Calu3 (cell line): Measurements from ENCODE around the gene CASQ2. TPM values are rescaled to one million over a fixed set of nuclear protein-coding genes. Genes with fewer than 3 reads are reported as not detected.

Source experiments
- BruUV-seq: library from RNA; stranded (reverse); fragments of 400-500 nt; replicated peaks from 2 replicates; lab custom pipeline; 2021; lab: Mats Ljungman, UMichigan
- CTCF ChIA-PET: fragments of 300-600 bp; sonication (Branson Sonifier 250); formaldehyde crosslinking; loops from one replicate; lab custom pipeline; 2022; ENCODE audit warnings: antibody characterized with exemption; lab: Charles Lee
- DNase-seq: peaks from one replicate; pipeline ENCODE4 v3.0.0; 2022
- H3K27ac Mint-ChIP-seq: one replicate; pipeline ENCODE4 v1.8.0; 2022; ENCODE audit warnings: mixed read lengths; ENCODE audit not compliant: unreplicated experiment
- H3K27me3 Mint-ChIP-seq: one replicate; pipeline ENCODE4 v1.8.0; 2022; ENCODE audit warnings: mixed read lengths; ENCODE audit not compliant: unreplicated experiment
- H3K36me3 Mint-ChIP-seq: one replicate; pipeline ENCODE4 v1.8.0; 2022; ENCODE audit warnings: mild to moderate bottlenecking, moderate library complexity, mixed read lengths; ENCODE audit not compliant: insufficient read depth, unreplicated experiment
- H3K4me1 Mint-ChIP-seq: one replicate; pipeline ENCODE4 v1.8.0; 2022; ENCODE audit warnings: mild to moderate bottlenecking, low read depth, mixed read lengths; ENCODE audit not compliant: unreplicated experiment
- H3K4me3 Mint-ChIP-seq: one replicate; pipeline ENCODE4 v1.8.0; 2022; ENCODE audit warnings: mild to moderate bottlenecking, low read depth, moderate library complexity, mixed read lengths; ENCODE audit not compliant: unreplicated experiment
- H3K9me3 Mint-ChIP-seq: one replicate; pipeline ENCODE4 v1.8.0; 2022; ENCODE audit warnings: low read depth, mixed read lengths; ENCODE audit not compliant: unreplicated experiment
- intact Hi-C: fragments of 100-400 bp; cut with micrococcal nuclease; formaldehyde crosslinking; loops from one replicate; pipeline ENCODE4 v1.10.0; 2022; ENCODE audit not compliant: unreplicated experiment
- total RNA-seq: library from RNA; stranded (reverse); gene quantifications from 2 replicates; pipeline ENCODE4 v1.2.3, GENCODE V29; 2022
- TF ChIP-seq, protein P1 (sequence below): fragments of 200-600 bp; IDR thresholded peaks from one replicate; pipeline ENCODE4 v1.8.0; 2022; ENCODE audit warnings: antibody characterized with exemption; ENCODE audit not compliant: unreplicated experiment

CASQ2 gene
- total RNA-seq, 1 experiment from 2014 or later = not detected

DNA sequence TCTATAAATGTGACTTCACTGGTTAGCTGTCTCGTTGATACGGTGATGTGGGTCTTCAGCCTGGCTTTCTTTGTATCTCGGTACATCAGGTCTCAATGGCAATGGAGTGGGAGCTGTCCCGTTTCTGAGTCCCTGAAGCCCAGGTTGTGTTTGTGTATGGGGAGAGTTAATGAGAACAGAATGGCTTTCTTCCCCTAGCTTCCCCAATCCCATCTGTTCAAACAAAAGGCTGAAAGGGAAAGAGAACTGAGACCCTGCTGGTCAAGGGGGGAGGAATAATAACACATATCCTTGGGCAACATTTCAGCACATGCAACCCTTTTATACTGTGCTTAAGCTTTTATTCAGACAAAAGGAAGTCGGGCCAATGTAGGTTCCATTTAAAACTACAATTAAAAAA lies 28.4 kb upstream of the CASQ2 start:
- intact Hi-C loops = no loop called here

DNA sequence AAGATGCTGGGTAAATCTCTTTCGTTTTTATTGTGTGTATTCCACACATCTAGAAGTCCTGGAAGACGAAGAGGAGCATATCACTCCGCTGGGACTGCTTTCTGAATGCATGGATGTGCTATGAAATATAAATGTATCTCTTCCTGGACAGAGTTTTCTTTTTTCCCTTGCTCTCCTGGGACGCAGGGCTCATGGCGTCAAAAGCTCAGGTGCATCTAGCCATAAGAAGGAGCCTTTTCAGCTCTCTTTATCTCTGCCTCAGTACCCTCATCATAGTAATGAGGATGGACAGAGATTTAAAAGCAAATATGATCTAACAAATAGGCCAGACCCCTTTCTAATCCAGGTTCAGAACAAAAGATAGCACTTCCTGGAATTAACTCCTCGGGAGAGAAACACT lies 27.5 kb upstream of the CASQ2 start:
- CTCF ChIA-PET = no interaction called here
- Mint-ChIP-seq H3K9me3 (no peaks in the 10 kb centered on the region), H3K4me3 (no peak overlapping the region), H3K36me3 (no peaks in the 10 kb centered on the region), H3K27ac (no peak overlapping the region), H3K4me1 (no peaks in the 10 kb centered on the region), H3K27me3 (peaks cover 20% of the 10 kb centered on the region)
- intact Hi-C loops = no loop called here
- no TSS peak for BruUV-seq
- TF ChIP-seq, protein P1, sequence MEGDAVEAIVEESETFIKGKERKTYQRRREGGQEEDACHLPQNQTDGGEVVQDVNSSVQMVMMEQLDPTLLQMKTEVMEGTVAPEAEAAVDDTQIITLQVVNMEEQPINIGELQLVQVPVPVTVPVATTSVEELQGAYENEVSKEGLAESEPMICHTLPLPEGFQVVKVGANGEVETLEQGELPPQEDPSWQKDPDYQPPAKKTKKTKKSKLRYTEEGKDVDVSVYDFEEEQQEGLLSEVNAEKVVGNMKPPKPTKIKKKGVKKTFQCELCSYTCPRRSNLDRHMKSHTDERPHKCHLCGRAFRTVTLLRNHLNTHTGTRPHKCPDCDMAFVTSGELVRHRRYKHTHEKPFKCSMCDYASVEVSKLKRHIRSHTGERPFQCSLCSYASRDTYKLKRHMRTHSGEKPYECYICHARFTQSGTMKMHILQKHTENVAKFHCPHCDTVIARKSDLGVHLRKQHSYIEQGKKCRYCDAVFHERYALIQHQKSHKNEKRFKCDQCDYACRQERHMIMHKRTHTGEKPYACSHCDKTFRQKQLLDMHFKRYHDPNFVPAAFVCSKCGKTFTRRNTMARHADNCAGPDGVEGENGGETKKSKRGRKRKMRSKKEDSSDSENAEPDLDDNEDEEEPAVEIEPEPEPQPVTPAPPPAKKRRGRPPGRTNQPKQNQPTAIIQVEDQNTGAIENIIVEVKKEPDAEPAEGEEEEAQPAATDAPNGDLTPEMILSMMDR = no peak
- no peak for DNase-seq

More for the DNA sequence above, 28.4 kb upstream of the CASQ2 start:
- Mint-ChIP-seq H3K36me3 (no peaks in the 10 kb centered on the region), H3K27ac (no peak overlapping the region), H3K4me3 (no peak overlapping the region), H3K4me1 (no peaks in the 10 kb centered on the region), H3K27me3 (peaks cover 20% of the 10 kb centered on the region), H3K9me3 (no peaks in the 10 kb centered on the region)
- CTCF ChIA-PET = no interaction called here
- TF ChIP-seq, protein P1 = no peak
- DNase-seq = no peak
- no TSS peak for BruUV-seq

DNA sequence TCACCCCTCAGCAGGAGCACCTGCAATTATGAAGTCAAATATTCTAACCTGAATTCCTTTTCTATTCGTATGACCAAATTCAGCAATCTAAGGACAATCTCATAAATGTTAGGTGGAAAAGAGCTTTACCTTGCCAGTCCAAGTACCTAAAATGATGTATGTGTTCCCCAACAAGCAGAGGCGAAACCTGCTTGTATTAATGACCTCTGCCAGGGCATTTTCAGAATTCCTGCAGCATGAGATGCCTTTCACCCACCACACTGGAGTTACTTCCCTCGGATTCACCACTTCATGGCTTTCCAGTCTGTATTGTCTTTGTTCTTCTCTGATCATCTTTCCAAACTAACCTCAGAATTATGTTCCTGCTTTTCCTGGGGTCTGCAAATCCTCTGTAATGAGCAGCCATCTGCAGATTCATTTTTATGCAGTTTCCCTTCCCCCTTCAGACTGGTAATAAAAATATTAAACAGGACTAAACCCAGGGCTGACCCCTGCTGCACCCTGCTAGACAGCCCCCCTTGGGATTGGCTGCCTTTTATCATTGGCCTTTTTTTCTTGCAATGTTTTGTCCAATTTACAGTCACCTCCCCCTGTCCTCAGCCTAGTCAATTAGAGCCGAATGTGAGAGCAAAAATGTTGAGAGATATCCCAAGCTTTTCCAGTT lies 26.6 kb upstream of the CASQ2 start:
- Mint-ChIP-seq H3K27ac (no peak overlapping the region), H3K27me3 (peaks cover 20% of the 10 kb centered on the region), H3K9me3 (no peaks in the 10 kb centered on the region), H3K36me3 (no peaks in the 10 kb centered on the region), H3K4me3 (no peak overlapping the region), H3K4me1 (no peaks in the 10 kb centered on the region)
- intact Hi-C loops = no loop called here
- CTCF ChIA-PET = no interaction called here
- BruUV-seq = no TSS peak
- DNase-seq = no peak
- TF ChIP-seq, protein P1 = no peak

DNA sequence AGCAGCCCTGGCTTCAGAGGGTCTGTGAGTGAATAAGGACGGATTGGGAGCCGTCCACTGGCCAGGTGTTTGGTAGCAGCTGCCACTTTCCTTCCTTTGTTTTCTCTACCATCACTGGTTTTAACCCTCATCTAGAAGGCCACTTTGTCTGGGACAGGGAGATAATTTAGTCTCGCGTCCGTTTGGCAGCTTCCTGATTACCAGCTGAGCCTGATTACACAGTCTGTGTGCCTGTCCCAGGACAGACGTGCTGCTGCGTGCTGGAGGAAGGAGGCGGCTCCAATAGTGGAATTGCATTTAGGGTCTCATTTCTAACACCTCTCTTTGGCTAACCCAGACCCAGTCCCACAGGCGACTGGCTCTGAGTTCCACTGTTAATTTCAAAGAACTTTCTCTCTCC lies 24.6 kb upstream of the CASQ2 start:
- no peaks in the 10 kb centered on the region for H3K9me3 Mint-ChIP-seq
- BruUV-seq = no TSS peak

More for the DNA sequence above, 24.6 kb upstream of the CASQ2 start:
- DNase-seq = no peak
- H3K4me1 Mint-ChIP-seq = no peaks in the 10 kb centered on the region
- no peak overlapping the region for H3K27ac Mint-ChIP-seq
- peaks cover 20% of the 10 kb centered on the region for H3K27me3 Mint-ChIP-seq
- CTCF ChIA-PET = no interaction called here
- intact Hi-C loops = loop anchor here (1.0 kb wide), 1 partner anchor 21 kb away; no protein-coding TSS in a partner anchor
- H3K36me3 Mint-ChIP-seq = no peaks in the 10 kb centered on the region
- TF ChIP-seq, protein P1 = no peak
- H3K4me3 Mint-ChIP-seq = no peak overlapping the region
